ENCODE measurements around the gene TBC1D32.
"Not testable (repeated sequence)": the region's sequence is repeated elsewhere in the genome, so short reads cannot be mapped to it uniquely, and the experiment has no call there.

The TBC1D32 gene

GRCh38 chr6:121334299-121335086, at the start of gene TBC1D32:
TSS of gene TBC1D32 (minus strand) at chr6:121334480. CDS start at chr6:121334430, 50 bp downstream.
- DNase-seq, result peak; percentile 83 to 87

- DNase-seq, result no peak
Observed at GRCh38 chr6:121383478-121383877, 49.2 kb upstream of the TBC1D32 start.

GRCh38 chr6:121382467-121383121, 48.3 kb upstream of the TBC1D32 start:
- DNase-seq, result no peak

GRCh38 chr6:121376411-121376810, 42.1 kb upstream of the TBC1D32 start:
- DNase-seq, result no peak

- not testable (repeated sequence) for DNase-seq
Observed at GRCh38 chr6:121374219-121374618, 39.9 kb upstream of the TBC1D32 start.

- no peak for DNase-seq
Observed at GRCh38 chr6:121365536-121366521, 31.5 kb upstream of the TBC1D32 start.

- no peak for DNase-seq
Observed at GRCh38 chr6:121356575-121356974, 22.3 kb upstream of the TBC1D32 start.

GRCh38 chr6:121354764-121355163, 20.5 kb upstream of the TBC1D32 start:
- DNase-seq, result no peak

- DNase-seq, result no peak
Observed at GRCh38 chr6:121352941-121353340, 18.7 kb upstream of the TBC1D32 start.

GRCh38 chr6:121351916-121352315, 17.6 kb upstream of the TBC1D32 start:
- no peak for DNase-seq

GRCh38 chr6:121349596-121349995, 15.3 kb upstream of the TBC1D32 start:
- DNase-seq, result no peak

- DNase-seq, result no peak
Observed at GRCh38 chr6:121347484-121347883, 13.2 kb upstream of the TBC1D32 start.

GRCh38 chr6:121344539-121344938, 10.3 kb upstream of the TBC1D32 start:
- DNase-seq, result no peak

- DNase-seq, result no peak
Observed at GRCh38 chr6:121339639-121340226, 5.5 kb upstream of the TBC1D32 start.

GRCh38 chr6:121338956-121339355, 4.7 kb upstream of the TBC1D32 start:
- DNase-seq, result no peak

- no peak for DNase-seq
Observed at GRCh38 chr6:121338366-121338765, 4.1 kb upstream of the TBC1D32 start.

- DNase-seq, result no peak
Observed at GRCh38 chr6:121335087-121336008, 1.1 kb upstream of the TBC1D32 start.

GRCh38 chr6:121333694-121334093, 586 bp downstream of the TBC1D32 start:
- not testable (repeated sequence) for DNase-seq

GRCh38 chr6:121333196-121333595, 1.1 kb downstream of the TBC1D32 start:
- DNase-seq, result no peak

GRCh38 chr6:121330516-121330915, 3.8 kb downstream of the TBC1D32 start:
- DNase-seq, result no peak

- no peak for DNase-seq
Observed at GRCh38 chr6:121321282-121321681, 13.0 kb downstream of the TBC1D32 start.

GRCh38 chr6:121319603-121320002, 14.7 kb downstream of the TBC1D32 start:
- no peak for DNase-seq

Data from activated CD4-positive, alpha-beta T cell treated with anti-CD3 and anti-CD28 coated beads for 4 hours (primary cell).